Measurements from ENCODE around the gene NMUR1. TPM values are rescaled to one million over a fixed set of nuclear protein-coding genes. Genes with fewer than 3 reads are reported as not detected.

NMUR1 gene
- total RNA-seq, 1 donor from 2014 or later, result 0.41 TPM

GRCh38 chr2:231527955-231528635, 2.1 kb downstream of the NMUR1 start:
- FAIRE-seq (no peak), DNase-seq (ENCODE audit: low spot score in 2 of 2) (no peak)

- no peak for DNase-seq (ENCODE audit: low spot score in 2 of 2)
- no peak for FAIRE-seq
Observed at GRCh38 chr2:231527091-231527395, 3.2 kb downstream of the NMUR1 start.

GRCh38 chr2:231526341-231527090, 3.7 kb downstream of the NMUR1 start:
- no peak for DNase-seq (ENCODE audit: low spot score in 2 of 2)

GRCh38 chr2:231525248-231526163, 4.7 kb downstream of the NMUR1 start:
- no peak for DNase-seq (ENCODE audit: low spot score in 2 of 2)
- no peak for FAIRE-seq

More at GRCh38 chr2:231526341-231527090, 3.7 kb downstream of the NMUR1 start:
- FAIRE-seq, result no peak

GRCh38 chr2:231524477-231525247, 5.6 kb downstream of the NMUR1 start:
- DNase-seq (ENCODE audit: low spot score in 2 of 2), result no peak

GRCh38 chr2:231523451-231524285, 6.6 kb downstream of the NMUR1 start:
- DNase-seq (ENCODE audit: low spot score in 2 of 2), result no peak
- FAIRE-seq, result no peak

More at GRCh38 chr2:231524477-231525247, 5.6 kb downstream of the NMUR1 start:
- no peak for FAIRE-seq

- FAIRE-seq (no peak), DNase-seq (ENCODE audit: low spot score in 2 of 2) (no peak)
Observed at GRCh38 chr2:231522418-231523180, 7.6 kb downstream of the NMUR1 start.

- no peak for DNase-seq (ENCODE audit: low spot score in 2 of 2)
- FAIRE-seq, result no peak
Observed at GRCh38 chr2:231521443-231521842, 8.8 kb downstream of the NMUR1 start.

- DNase-seq (ENCODE audit: low spot score in 2 of 2), result no peak
- no peak for FAIRE-seq
Observed at GRCh38 chr2:231519975-231520555, 10.2 kb downstream of the NMUR1 start.

- DNase-seq (ENCODE audit: low spot score in 2 of 2) (no peak), FAIRE-seq (no peak)
Observed at GRCh38 chr2:231518771-231519170, 11.5 kb downstream of the NMUR1 start.

- DNase-seq (ENCODE audit: low spot score in 2 of 2) (no peak), FAIRE-seq (no peak)
Observed at GRCh38 chr2:231515603-231516002, 14.6 kb downstream of the NMUR1 start.

- no peak for DNase-seq (ENCODE audit: low spot score in 2 of 2)
- FAIRE-seq, result no peak
Observed at GRCh38 chr2:231514951-231515297, 15.3 kb downstream of the NMUR1 start.

GRCh38 chr2:231514225-231514950, 15.9 kb downstream of the NMUR1 start:
- DNase-seq (ENCODE audit: low spot score in 2 of 2) (peak; percentile 97 to 99), FAIRE-seq (no peak)

GRCh38 chr2:231513746-231514224, 16.5 kb downstream of the NMUR1 start:
- no peak for FAIRE-seq
- DNase-seq (ENCODE audit: low spot score in 2 of 2), result no peak

- no peak for DNase-seq (ENCODE audit: low spot score in 2 of 2)
- FAIRE-seq, result no peak
Observed at GRCh38 chr2:231512222-231512621, 18.0 kb downstream of the NMUR1 start.

GRCh38 chr2:231503766-231504165, 26.5 kb downstream of the NMUR1 start:
- no peak for DNase-seq (ENCODE audit: low spot score in 2 of 2)
- no peak for FAIRE-seq

GRCh38 chr2:231502596-231502995, 27.6 kb downstream of the NMUR1 start:
- DNase-seq (ENCODE audit: low spot score in 2 of 2) (no peak), FAIRE-seq (no peak)

GRCh38 chr2:231497651-231498050, 32.6 kb downstream of the NMUR1 start:
- DNase-seq (ENCODE audit: low spot score in 2 of 2) (no peak), FAIRE-seq (no peak)
